Gastroesophageal sphincter (tissue), 4 donors: ENCODE data around the gene MAGEA12. TPM values are rescaled to one million over a fixed set of nuclear protein-coding genes. Genes with fewer than 3 reads are reported as not detected.
"Not testable (repeated sequence)": the region's sequence is repeated elsewhere in the genome, so short reads cannot be mapped to it uniquely, and the experiment has no call there.

ENCODE experiments used
- ATAC-seq: fragments of 150-250 bp; one replicate; pipeline ENCODE4 v1.9.1; 2016; ENCODE audit warnings: mild to moderate bottlenecking, moderate library complexity
- H3K27ac ChIP-seq, 4 donors: fragments of 200-600 bp; sonication (generic) in 3 of 4; 1 replicate in 3 of 4; 2 replicates in 1 of 4; pipeline ENCODE4 v1.5.1; 2016 to 2019
- H3K27me3 ChIP-seq: fragments of 200-600 bp; sonication (generic); one replicate; pipeline ENCODE4 v1.5.1; 2019
- H3K36me3 ChIP-seq, 2 donors: fragments of 200-600 bp; sonication (generic); one replicate each; pipeline ENCODE4 v1.5.1; 2019; ENCODE audit warnings: control low read depth in 1 of 2
- H3K4me1 ChIP-seq, 3 donors: fragments of 200-600 bp; sonication (generic); 1 replicate in 2 of 3; 2 replicates in 1 of 3; pipeline ENCODE4 v1.5.1; 2016 to 2019; ENCODE audit warnings: control low read depth in 2 of 3
- H3K4me3 ChIP-seq, 2 donors: fragments of 200-600 bp; sonication (generic); one replicate each; pipeline ENCODE4 v1.5.1; 2019; ENCODE audit warnings: mild to moderate bottlenecking in 1 of 2, moderate library complexity in 1 of 2
- H3K9me3 ChIP-seq, 3 donors: fragments of 200-600 bp; sonication (generic); one replicate each; pipeline ENCODE4 v1.5.1; 2017 to 2019; ENCODE audit warnings: control low read depth in 2 of 3
- WGBS, 2 donors: methylation state at CpG; one replicate each; pipeline ENCODE4 v1.1.5; 2018; ENCODE audit warnings: low coverage in 1 of 2; 5-methylcytosine and 5-hydroxymethylcytosine counted together
- total RNA-seq, 4 donors: library from RNA; depleted of rRNA; stranded (reverse); fragments of >200 nt; gene quantifications; one replicate each; pipeline ENCODE4 v1.1.0, GENCODE V29; 2016

MAGEA12 gene
- total RNA-seq, 4 donors from 2014 or later: not detected

GRCh38 chrX:152758918-152759317, 25.4 kb downstream of the MAGEA12 start, which contains the start of gene CSAG3:
Gene CSAG3, plus strand, starts transcription at chrX:152759218.
- not testable (repeated sequence) for ATAC-seq, H3K27ac ChIP-seq, H3K36me3 ChIP-seq, H3K27me3 ChIP-seq, H3K4me3 ChIP-seq, H3K9me3 ChIP-seq, H3K4me1 ChIP-seq
- WGBS, 2 donors: no CpG with 5 or more reads among the region's 2 CpGs

- WGBS, 2 donors: no CpG with 5 or more reads among the region's 7 CpGs
- not testable (repeated sequence) for H3K27me3 ChIP-seq, ATAC-seq, H3K9me3 ChIP-seq, H3K4me3 ChIP-seq, H3K27ac ChIP-seq, H3K4me1 ChIP-seq, H3K36me3 ChIP-seq
These were observed 26.0 kb downstream of the MAGEA12 start for GRCh38 chrX:152759544-152759943.

- no CpG with 5 or more reads among the region's 7 CpGs for whole genome bisulfite sequencing, 2 donors
- not testable (repeated sequence) for H3K9me3 ChIP-seq, H3K36me3 ChIP-seq, H3K4me1 ChIP-seq, H3K27ac ChIP-seq, H3K4me3 ChIP-seq, H3K27me3 ChIP-seq, ATAC-seq
These were observed 28.0 kb downstream of the MAGEA12 start for GRCh38 chrX:152761582-152761981.

- H3K27ac ChIP-seq, ATAC-seq, H3K36me3 ChIP-seq, H3K4me3 ChIP-seq, H3K4me1 ChIP-seq, H3K9me3 ChIP-seq, H3K27me3 ChIP-seq: not testable (repeated sequence)
- WGBS, 2 donors: 54 to 77% methylated on average over 5 to 7 of the region's 9 CpGs
These were observed 33.0 kb downstream of the MAGEA12 start for GRCh38 chrX:152766562-152766961.

GRCh38 chrX:152769549-152770289, 36.2 kb downstream of the MAGEA12 start, which contains the start of gene MAGEA6:
Gene MAGEA6, minus strand, starts transcription at chrX:152769689. Its CDS starts 2,039 bp downstream, at chrX:152767650.
- H3K27ac ChIP-seq, ATAC-seq: not testable (repeated sequence)
- WGBS, 2 donors: no CpG with 5 or more reads among the region's 29 CpGs

GRCh38 chrX:152787062-152787461, 53.5 kb downstream of the MAGEA12 start:
- not testable (repeated sequence) for ATAC-seq, H3K4me3 ChIP-seq, H3K27ac ChIP-seq, H3K4me1 ChIP-seq, H3K36me3 ChIP-seq, H3K9me3 ChIP-seq, H3K27me3 ChIP-seq
- WGBS, 2 donors: no CpG with 5 or more reads among the region's 3 CpGs

More at GRCh38 chrX:152769549-152770289, 36.2 kb downstream of the MAGEA12 start, which contains the start of gene MAGEA6:
- H3K27me3 ChIP-seq, H3K36me3 ChIP-seq, H3K9me3 ChIP-seq, H3K4me1 ChIP-seq, H3K4me3 ChIP-seq: not testable (repeated sequence)

Other genes with a start within 250 kb of the MAGEA12 start
- gene GABRQ, start 95.9 kb upstream of the MAGEA12 start, total RNA-seq: under 1 TPM in 1 of 4 donors, not detected in 3; 0.07 TPM
- not detected for gene MAGEA3, start 35.0 kb upstream of the MAGEA12 start, total RNA-seq
- gene CSAG2, start 24.5 kb upstream of the MAGEA12 start, total RNA-seq: not detected
- gene MAGEA2B, start 19.1 kb upstream of the MAGEA12 start, total RNA-seq: not detected
- gene CSAG1, start within 50 bp of the MAGEA12 start, total RNA-seq: not detected
- gene MAGEA2, start 20.1 kb downstream of the MAGEA12 start, total RNA-seq: not detected
- gene CSAG3, start 25.5 kb downstream of the MAGEA12 start, total RNA-seq: not detected
- gene MAGEA6, start 35.9 kb downstream of the MAGEA12 start, total RNA-seq: not detected
- gene CETN2, start 97.0 kb downstream of the MAGEA12 start, total RNA-seq: 10 to 100 TPM; 53.0 to 75.2 (median 60.3) TPM
- gene NSDHL, start 97.3 kb downstream of the MAGEA12 start, total RNA-seq: 10 to 100 TPM in 3 of 4 donors, 1 to 10 TPM in 1; 3.7 to 14.2 (median 10.8) TPM
- 10 to 100 TPM in 1 of 4 donors, 1 to 10 TPM in 3; 2.7 to 13.7 (median 3.6) TPM for gene ZNF185, start 164.3 kb downstream of the MAGEA12 start, total RNA-seq